RWPE1 (cell line): ENCODE results near the gene TNFSF11.

ENCODE experiments used
- CTCF ChIA-PET: fragments of 350-600 bp; sonication (Branson Sonifier 250); formaldehyde crosslinking; extraction: SDS; loops from one replicate; lab custom pipeline; 2021; lab: Yijun Ruan, JAX
- POLR2A ChIA-PET: fragments of 400-600 bp; formaldehyde crosslinking; extraction: SDS; loops from one replicate; lab custom pipeline; 2020; ENCODE audit warnings: antibody characterized with exemption; ENCODE audit not compliant: low non-redundant PET; lab: Yijun Ruan, JAX
- DNase-seq: peaks from one replicate; pipeline ENCODE4 v3.0.0; 2012; ENCODE audit warnings: low spot score
- H3K27ac ChIP-seq: fragments of 450-650 bp; 2 replicates; pipeline ENCODE4 v1.5.1; 2017
- TF ChIP-seq, protein P1 (sequence below): fragments of 450-650 bp; conservative IDR thresholded peaks from 2 replicates; pipeline ENCODE4 v1.5.1; 2017; ENCODE audit warnings: low read depth, mild to moderate bottlenecking

TNFSF11 gene

DNA sequence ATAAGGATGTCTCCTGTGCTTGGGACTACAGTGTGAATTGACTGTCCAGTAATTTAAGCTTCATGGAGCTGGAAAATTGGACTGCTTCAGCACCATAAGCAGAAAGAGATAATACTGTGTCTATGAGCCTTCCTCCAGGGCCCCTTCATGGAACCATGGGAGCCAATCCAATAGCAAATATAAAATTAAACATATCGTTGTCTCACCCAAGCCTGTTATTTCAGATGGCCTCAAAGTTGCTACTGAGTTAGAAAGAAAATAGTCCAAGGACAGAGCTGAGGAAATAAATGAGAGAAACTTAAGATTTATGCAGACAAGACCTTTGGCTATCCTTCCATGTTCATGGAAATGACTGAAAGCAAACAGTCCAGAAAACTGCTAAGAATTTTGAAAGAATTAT is 57.2 kb downstream of the TNFSF11 start:
- POLR2A ChIA-PET = no interaction called here
- no peak for DNase-seq
- no peak overlapping the region for H3K27ac ChIP-seq
- CTCF ChIA-PET = no interaction called here
- TF ChIP-seq, protein P1, sequence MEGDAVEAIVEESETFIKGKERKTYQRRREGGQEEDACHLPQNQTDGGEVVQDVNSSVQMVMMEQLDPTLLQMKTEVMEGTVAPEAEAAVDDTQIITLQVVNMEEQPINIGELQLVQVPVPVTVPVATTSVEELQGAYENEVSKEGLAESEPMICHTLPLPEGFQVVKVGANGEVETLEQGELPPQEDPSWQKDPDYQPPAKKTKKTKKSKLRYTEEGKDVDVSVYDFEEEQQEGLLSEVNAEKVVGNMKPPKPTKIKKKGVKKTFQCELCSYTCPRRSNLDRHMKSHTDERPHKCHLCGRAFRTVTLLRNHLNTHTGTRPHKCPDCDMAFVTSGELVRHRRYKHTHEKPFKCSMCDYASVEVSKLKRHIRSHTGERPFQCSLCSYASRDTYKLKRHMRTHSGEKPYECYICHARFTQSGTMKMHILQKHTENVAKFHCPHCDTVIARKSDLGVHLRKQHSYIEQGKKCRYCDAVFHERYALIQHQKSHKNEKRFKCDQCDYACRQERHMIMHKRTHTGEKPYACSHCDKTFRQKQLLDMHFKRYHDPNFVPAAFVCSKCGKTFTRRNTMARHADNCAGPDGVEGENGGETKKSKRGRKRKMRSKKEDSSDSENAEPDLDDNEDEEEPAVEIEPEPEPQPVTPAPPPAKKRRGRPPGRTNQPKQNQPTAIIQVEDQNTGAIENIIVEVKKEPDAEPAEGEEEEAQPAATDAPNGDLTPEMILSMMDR = no peak

DNA sequence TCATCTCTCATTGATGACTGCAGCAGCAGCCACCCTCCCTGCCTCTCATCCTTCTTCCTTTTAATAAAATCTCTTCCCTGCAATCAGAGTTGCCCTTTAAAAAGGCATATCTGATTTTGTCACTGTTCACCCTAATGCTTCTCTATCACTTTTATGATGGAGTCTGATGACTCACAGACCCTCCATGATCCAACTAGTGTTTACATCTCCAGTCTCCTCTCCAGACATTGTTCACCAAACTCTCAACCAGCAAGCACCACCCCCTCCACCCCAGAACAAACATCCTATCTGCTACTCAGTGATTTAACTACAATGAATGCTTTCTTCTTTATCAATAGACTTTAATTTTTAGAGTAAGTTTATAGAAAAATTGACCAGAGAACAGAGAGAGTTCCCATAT is 59.5 kb downstream of the TNFSF11 start:
- DNase-seq = no peak
- TF ChIP-seq, protein P1 = no peak
- H3K27ac ChIP-seq = no peak overlapping the region
- ChIA-PET CTCF (no interaction called here), POLR2A (no interaction called here)

GRCh38 chr13:42638101-42638500 is 64.1 kb downstream of the TNFSF11 start:
- CTCF ChIA-PET = no interaction called here
- no peak overlapping the region for H3K27ac ChIP-seq
- POLR2A ChIA-PET = interaction anchor here (0.6 kb wide), 1 partner anchor 393 kb away, joined by 5 read pairs; no protein-coding TSS in a partner anchor
- TF ChIP-seq, protein P1 = no peak
- no peak for DNase-seq

DNA sequence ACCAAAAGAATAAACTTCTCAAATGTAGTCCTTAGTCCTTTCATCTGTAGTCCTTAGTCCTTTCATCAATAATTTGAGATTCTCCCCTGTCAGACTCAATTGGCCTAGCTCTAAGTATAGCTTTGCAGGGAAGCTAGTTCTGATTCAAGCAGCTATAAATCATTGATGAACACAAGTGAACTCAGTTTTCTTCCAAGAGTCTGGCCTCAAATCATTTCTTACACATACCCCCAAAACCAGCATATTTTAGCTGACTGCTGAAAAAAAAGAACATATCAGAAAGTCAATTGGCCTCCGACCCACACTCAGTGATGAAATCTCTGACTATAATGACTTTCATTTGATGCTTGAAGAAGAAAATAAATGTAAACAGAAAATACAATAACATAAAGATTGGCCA is 64.9 kb downstream of the TNFSF11 start:
- TF ChIP-seq, protein P1 = no peak
- no peak overlapping the region for H3K27ac ChIP-seq
- ChIA-PET POLR2A (no interaction called here), CTCF (no interaction called here)
- DNase-seq = no peak

GRCh38 chr13:42643076-42643475 is 69.1 kb downstream of the TNFSF11 start:
- ChIA-PET POLR2A (no interaction called here), CTCF (no interaction called here)
- H3K27ac ChIP-seq = no peak overlapping the region
- DNase-seq = no peak
- TF ChIP-seq, protein P1 = no peak

GRCh38 chr13:42644841-42645240 is 70.9 kb downstream of the TNFSF11 start:
- TF ChIP-seq, protein P1 = no peak
- no peak overlapping the region for H3K27ac ChIP-seq
- ChIA-PET POLR2A (no interaction called here), CTCF (no interaction called here)
- no peak for DNase-seq

- POLR2A ChIA-PET = no interaction called here
- no peak for DNase-seq
- CTCF ChIA-PET = no interaction called here
- TF ChIP-seq, protein P1 = no peak
- no peak overlapping the region for H3K27ac ChIP-seq
These were observed 71.8 kb downstream of the TNFSF11 start for GRCh38 chr13:42645717-42646116.
